ENCODE data around the gene TCAF1. TPM values are rescaled to one million over a fixed set of nuclear protein-coding genes. Genes with fewer than 3 reads are reported as not detected.
"Not testable (repeated sequence)": the region's sequence is repeated elsewhere in the genome, so short reads cannot be mapped to it uniquely, and the experiment has no call there.

The TCAF1 gene
- total RNA-seq, 1 donor = 95.4 TPM

- no peak for TF ChIP-seq CTCF (IDR thresholded peaks at IDR 0.05; ENCODE audit: insufficient read depth, low read depth, low read length)
- DNase-seq (ENCODE audit: low read depth) = no peak
- H3K4me3 ChIP-seq (ENCODE audit: low read depth, low read length) = no peak overlapping the region
Observed at GRCh38 chr7:143876218-143876617, 25.8 kb downstream of the TCAF1 start.

- not testable (repeated sequence) for H3K4me3 ChIP-seq (ENCODE audit: low read depth, low read length); DNase-seq (ENCODE audit: low read depth)
Observed at GRCh38 chr7:143873242-143873641, 28.7 kb downstream of the TCAF1 start.

- not testable (repeated sequence) for DNase-seq (ENCODE audit: low read depth); H3K4me3 ChIP-seq (ENCODE audit: low read depth, low read length)
Observed at GRCh38 chr7:143871534-143871933, 30.4 kb downstream of the TCAF1 start.

- H3K4me3 ChIP-seq (ENCODE audit: low read depth, low read length); DNase-seq (ENCODE audit: low read depth): not testable (repeated sequence)
Observed at GRCh38 chr7:143857994-143858393, 44.0 kb downstream of the TCAF1 start.

GRCh38 chr7:143855443-143855842 lies 46.5 kb downstream of the TCAF1 start:
- H3K4me3 ChIP-seq (ENCODE audit: low read depth, low read length); DNase-seq (ENCODE audit: low read depth): not testable (repeated sequence)

GRCh38 chr7:143850682-143851081 lies 51.3 kb downstream of the TCAF1 start:
- TF ChIP-seq CTCF (IDR thresholded peaks at IDR 0.05; ENCODE audit: insufficient read depth, low read depth, low read length) = no peak
- DNase-seq (ENCODE audit: low read depth) = no peak

GRCh38 chr7:143849785-143850479 lies 52.0 kb downstream of the TCAF1 start:
- no peak for DNase-seq (ENCODE audit: low read depth)
- H3K4me3 ChIP-seq (ENCODE audit: low read depth, low read length) = no peak overlapping the region
- TF ChIP-seq CTCF (IDR thresholded peaks at IDR 0.05; ENCODE audit: insufficient read depth, low read depth, low read length) = no peak

More at GRCh38 chr7:143850682-143851081, 51.3 kb downstream of the TCAF1 start:
- H3K4me3 ChIP-seq (ENCODE audit: low read depth, low read length) = no peak overlapping the region

- no peak for DNase-seq (ENCODE audit: low read depth)
- no peak for TF ChIP-seq CTCF (IDR thresholded peaks at IDR 0.05; ENCODE audit: insufficient read depth, low read depth, low read length)
- H3K4me3 ChIP-seq (ENCODE audit: low read depth, low read length) = no peak overlapping the region
Observed at GRCh38 chr7:143848192-143848591, 53.8 kb downstream of the TCAF1 start.

- no peak for TF ChIP-seq CTCF (IDR thresholded peaks at IDR 0.05; ENCODE audit: insufficient read depth, low read depth, low read length)
- no peak overlapping the region for H3K4me3 ChIP-seq (ENCODE audit: low read depth, low read length)
Observed at GRCh38 chr7:143846692-143847091, 55.3 kb downstream of the TCAF1 start.

GRCh38 chr7:143841696-143842095 lies 60.3 kb downstream of the TCAF1 start:
- DNase-seq (ENCODE audit: low read depth); H3K4me3 ChIP-seq (ENCODE audit: low read depth, low read length): not testable (repeated sequence)

More at GRCh38 chr7:143846692-143847091, 55.3 kb downstream of the TCAF1 start:
- no peak for DNase-seq (ENCODE audit: low read depth)

- not testable (repeated sequence) for DNase-seq (ENCODE audit: low read depth); H3K4me3 ChIP-seq (ENCODE audit: low read depth, low read length)
Observed at GRCh38 chr7:143840062-143840461, 61.9 kb downstream of the TCAF1 start.

All from fibroblast of villous mesenchyme (primary cell).